ENCODE measurements around the gene TACR2. TPM values are rescaled to one million over a fixed set of nuclear protein-coding genes. Genes with fewer than 3 reads are reported as not detected.

TACR2 gene
- total and polyA plus RNA-seq, 7 donors = 6.0 to 184 (median 162) TPM; not detected in 1

GRCh38 chr10:69387500-69387899 lies 29.2 kb downstream of the TACR2 start:
- Histone ChIP-seq H3K27me3 (no peaks in the 10 kb centered on the region), H3K27ac (no peak overlapping the region), H3K36me3 (peaks cover 32 to 79% (median 56%) of the 10 kb centered on the region in 4 donors), H3K4me1 (peaks cover 0 to 12% (median 5%) of the 10 kb centered on the region in 4 donors), H3K4me3 (no peak overlapping the region), H3K9me3 (no peaks in the 10 kb centered on the region)
- 92 to 98% methylated on average over 3 of the region's 3 CpGs for WGBS, 2 donors
- intact Hi-C loops (cut with DNase I) = no loop called here
- TF ChIP-seq POLR2AphosphoS5 (IDR thresholded peaks at IDR 0.05) = no peak
- TF ChIP-seq POLR2A (IDR thresholded peaks at IDR 0.05) = no peak
- no peak for TF ChIP-seq CTCF (IDR thresholded peaks at IDR 0.05)
- no peak for TF ChIP-seq EP300 (IDR thresholded peaks at IDR 0.05)
- no peak for DNase-seq

GRCh38 chr10:69385454-69386350 lies 31.0 kb downstream of the TACR2 start:
- Histone ChIP-seq H3K36me3 (peaks cover 34 to 90% (median 57%) of the 10 kb centered on the region in 4 donors), H3K4me3 (no peak overlapping the region), H3K4me1 (peaks cover 0 to 5% (median 0%) of the 10 kb centered on the region in 4 donors), H3K27me3 (no peaks in the 10 kb centered on the region), H3K9me3 (no peaks in the 10 kb centered on the region), H3K27ac (no peak overlapping the region)
- TF ChIP-seq EP300 (IDR thresholded peaks at IDR 0.05) (no peak), POLR2AphosphoS5 (IDR thresholded peaks at IDR 0.05) (no peak), CTCF (IDR thresholded peaks at IDR 0.05) (no peak), POLR2A (IDR thresholded peaks at IDR 0.05) (no peak)
- no peak for DNase-seq
- WGBS, 2 donors = 54 to 76% methylated on average over 11 of the region's 11 CpGs
- intact Hi-C loops (cut with DNase I) = no loop called here

GRCh38 chr10:69384320-69384719 lies 32.4 kb downstream of the TACR2 start:
- Histone ChIP-seq H3K27me3 (no peaks in the 10 kb centered on the region), H3K4me1 (no peaks in the 10 kb centered on the region), H3K36me3 (peaks cover 34 to 97% (median 61%) of the 10 kb centered on the region in 4 donors), H3K27ac (no peak overlapping the region), H3K4me3 (no peak overlapping the region), H3K9me3 (no peaks in the 10 kb centered on the region)
- intact Hi-C loops (cut with DNase I) = no loop called here
- TF ChIP-seq CTCF (IDR thresholded peaks at IDR 0.05) (no peak), POLR2AphosphoS5 (IDR thresholded peaks at IDR 0.05) (no peak)
- no peak for DNase-seq
- WGBS, 2 donors = 95 to 97% methylated on average over 10 of the region's 10 CpGs

- H3K36me3 ChIP-seq = peaks cover 31 to 92% (median 54%) of the 10 kb centered on the region in 4 donors
- no peak for DNase-seq
- no peaks in the 10 kb centered on the region for H3K27me3 ChIP-seq
- no peaks in the 10 kb centered on the region for H3K4me1 ChIP-seq
- intact Hi-C loops (cut with DNase I) = no loop called here
- no peak overlapping the region for H3K4me3 ChIP-seq
- TF ChIP-seq POLR2A (IDR thresholded peaks at IDR 0.05) = no peak
- TF ChIP-seq POLR2AphosphoS5 (IDR thresholded peaks at IDR 0.05) = no peak
- no peak for TF ChIP-seq EP300 (IDR thresholded peaks at IDR 0.05)
- TF ChIP-seq CTCF (IDR thresholded peaks at IDR 0.05) = no peak
- no peaks in the 10 kb centered on the region for H3K9me3 ChIP-seq
- 76 to 88% methylated on average over 3 of the region's 3 CpGs for WGBS, 2 donors
- peak overlapping the region in 1 of 4 donors; percentile 3 for H3K27ac ChIP-seq
Measured at GRCh38 chr10:69383558-69383957, 33.2 kb downstream of the TACR2 start.

All from sigmoid colon (tissue), 7 donors.